IMR-90 (cell line): Measurements from ENCODE around the gene LDLRAD4. TPM values are rescaled to one million over a fixed set of nuclear protein-coding genes. Genes with fewer than 3 reads are reported as not detected.

ENCODE experiments used
- ATAC-seq: fragments of 200-7000 bp; cut with Tn5 transposase; 2 replicates; pipeline ENCODE4 v1.9.1; 2020; ENCODE audit warnings: low read depth, mild to moderate bottlenecking, moderate library complexity
- BruUV-seq: library from RNA; stranded (reverse); fragments of 400-500 nt; replicated peaks from 2 replicates; lab custom pipeline; 2021; lab: Mats Ljungman, UMichigan
- CTCF ChIA-PET: fragments of 300-600 bp; formaldehyde crosslinking; extraction: SDS; loops from one replicate; lab custom pipeline; 2021; ENCODE audit warnings: antibody characterized with exemption; lab: Yijun Ruan, JAX
- POLR2A ChIA-PET: fragments of 300-600 bp; sonication (Branson Sonifier 250); formaldehyde crosslinking; loops from one replicate; lab custom pipeline; 2022; ENCODE audit warnings: antibody characterized with exemption; ENCODE audit not compliant: unreplicated experiment; lab: Charles Lee
- DNase-seq: peaks from one replicate; pipeline ENCODE4 v3.0.0; 2013
- H2AFZ ChIP-seq: replicated peaks from 2 replicates; pipeline ENCODE3; 2013; ENCODE audit warnings: low read length, mild to moderate bottlenecking; ENCODE audit not compliant: poor library complexity
- H2AK5ac ChIP-seq: 2 replicates; pipeline ENCODE4 v1.6.1; 2013; ENCODE audit warnings: low read depth, low read length, inconsistent platforms
- H2AK9ac ChIP-seq: replicated peaks from 2 replicates; pipeline ENCODE3; 2013; ENCODE audit warnings: mild to moderate bottlenecking, low read depth, low read length, moderate library complexity; ENCODE audit not compliant: poor library complexity
- H2BK120ac ChIP-seq: 2 replicates; pipeline ENCODE4 v1.6.1; 2013; ENCODE audit warnings: low read depth, low read length, inconsistent platforms
- H2BK15ac ChIP-seq: 3 replicates; pipeline ENCODE4 v1.6.1; 2013; ENCODE audit warnings: low read depth, low read length, inconsistent platforms
- H2BK20ac ChIP-seq: 2 replicates; pipeline ENCODE4 v1.6.1; 2013; ENCODE audit warnings: low read depth, mild to moderate bottlenecking, inconsistent platforms, low read length, moderate library complexity
- H2BK5ac ChIP-seq: 2 replicates; pipeline ENCODE4 v1.6.1; 2013; ENCODE audit warnings: mild to moderate bottlenecking, low read depth, low read length, inconsistent platforms; ENCODE audit not compliant: poor library complexity, severe bottlenecking
- H3K14ac ChIP-seq: replicated peaks from 2 replicates; pipeline ENCODE4 v1.6.1; 2013; ENCODE audit warnings: low read depth, low read length, inconsistent platforms
- H3K18ac ChIP-seq: 2 replicates; pipeline ENCODE4 v1.6.1; 2013; ENCODE audit warnings: low read depth, low read length, control low read depth
- H3K23ac ChIP-seq: 2 replicates; pipeline ENCODE4 v1.6.1; 2013; ENCODE audit warnings: low read depth, low read length, inconsistent platforms
- H3K27ac ChIP-seq: 2 replicates; pipeline ENCODE4 v1.5.1; 2013; ENCODE audit warnings: mild to moderate bottlenecking, control low read depth, low read length; ENCODE audit not compliant: insufficient read depth
- H3K27me3 ChIP-seq: 2 replicates; pipeline ENCODE4 v1.6.1; 2013; ENCODE audit warnings: low read length; ENCODE audit not compliant: control insufficient read depth, insufficient read depth
- H3K36me3 ChIP-seq: 2 replicates; pipeline ENCODE4 v1.6.1; 2013; ENCODE audit warnings: low read length, mixed read lengths; ENCODE audit not compliant: control insufficient read depth, insufficient read depth
- H3K4ac ChIP-seq: 2 replicates; pipeline ENCODE4 v1.6.1; 2013; ENCODE audit warnings: low read depth, low read length, inconsistent platforms
- H3K4me1 ChIP-seq: 2 replicates; pipeline ENCODE4 v1.6.1; 2013; ENCODE audit warnings: low read length, mixed read lengths; ENCODE audit not compliant: control insufficient read depth, insufficient read depth
- H3K4me2 ChIP-seq: 2 replicates; pipeline ENCODE4 v1.6.1; 2013; ENCODE audit warnings: low read depth, mild to moderate bottlenecking, control low read depth, low read length, moderate library complexity
- H3K4me3 ChIP-seq: 2 replicates; pipeline ENCODE4 v1.5.1; 2013; ENCODE audit warnings: low read depth, mild to moderate bottlenecking, control low read depth, low read length, moderate library complexity; ENCODE audit not compliant: insufficient read depth
- H3K56ac ChIP-seq: 2 replicates; pipeline ENCODE4 v1.6.1; 2013; ENCODE audit warnings: low read length, inconsistent platforms; ENCODE audit not compliant: insufficient read depth; ENCODE audit errors: extremely low read depth
- H3K79me1 ChIP-seq, 2 experiments: 2 replicates each; pipeline ENCODE4 v1.6.1; 2013; ENCODE audit warnings: low read length in 2 of 2, inconsistent platforms in 1 of 2, low read depth in 1 of 2
- H3K9ac ChIP-seq: 2 replicates; pipeline ENCODE4 v1.6.1; 2013; ENCODE audit warnings: low read depth, low read length, control low read depth
- H3K9me1 ChIP-seq: 2 replicates; pipeline ENCODE4 v1.6.1; 2013; ENCODE audit warnings: low read length, inconsistent platforms; ENCODE audit not compliant: insufficient read depth
- H3K9me3 ChIP-seq: 2 replicates; pipeline ENCODE4 v1.6.1; 2013; ENCODE audit warnings: low read length; ENCODE audit not compliant: control insufficient read depth, insufficient read depth
- H4K20me1 ChIP-seq: 2 replicates; pipeline ENCODE4 v1.6.1; 2013; ENCODE audit warnings: low read length, inconsistent platforms; ENCODE audit not compliant: insufficient read depth
- H4K5ac ChIP-seq: 2 replicates; pipeline ENCODE4 v1.6.1; 2013; ENCODE audit warnings: mild to moderate bottlenecking, low read depth, low read length, control low read depth
- H4K8ac ChIP-seq, 2 experiments: 2 replicates each; pipeline ENCODE4 v1.6.1; 2013; ENCODE audit warnings: low read depth in 2 of 2, low read length in 2 of 2, control low read depth in 1 of 2, inconsistent platforms in 1 of 2
- H4K91ac ChIP-seq: 2 replicates; pipeline ENCODE4 v1.6.1; 2013; ENCODE audit warnings: low read depth, low read length, inconsistent platforms; ENCODE audit not compliant: insufficient read depth
- CEBPB ChIP-seq: IDR thresholded peaks from 2 replicates; pipeline ENCODE4 v1.6.1; 2012; ENCODE audit warnings: low read depth, low read length, improper control_type of control experiment
- FOS ChIP-seq: fragments of 150-350 bp; IDR thresholded peaks from 2 replicates; pipeline ENCODE4 v1.6.1; 2016; ENCODE audit warnings: low read depth, low read length
- MAFK ChIP-seq: IDR thresholded peaks from 2 replicates; pipeline ENCODE4 v1.6.1; 2012; ENCODE audit warnings: low read depth, low read length, improper control_type of control experiment
- MAZ ChIP-seq: IDR thresholded peaks from 2 replicates; pipeline ENCODE4 v1.6.1; 2012; ENCODE audit warnings: low read depth, mild to moderate bottlenecking, low read length, improper control_type of control experiment, moderate library complexity, borderline replicate concordance
- NFE2L2 ChIP-seq: fragments of 150-350 bp; IDR thresholded peaks from 2 replicates; pipeline ENCODE4 v1.6.1; 2016; ENCODE audit warnings: low read depth, mild to moderate bottlenecking, low read length
- RAD21 ChIP-seq: IDR thresholded peaks from 2 replicates; pipeline ENCODE4 v1.6.1; 2012; ENCODE audit warnings: low read length, improper control_type of control experiment
- SMC3 ChIP-seq: fragments of 150-350 bp; IDR thresholded peaks from 2 replicates; pipeline ENCODE4 v1.6.1; 2016; ENCODE audit warnings: low read depth, mild to moderate bottlenecking, antibody characterized with exemption, low read length, moderate library complexity
- WGBS, 2 experiments: methylation state at CpG; one replicate each; pipeline versions ENCODE4 v1.1.5 to v1.1.7; 2013; ENCODE audit warnings: missing lambda C conversion rate in 2 of 2; ENCODE audit not compliant: insufficient read length in 1 of 2; ENCODE audit errors: extremely low coverage in 2 of 2; 5-methylcytosine and 5-hydroxymethylcytosine counted together
- dilution Hi-C: fragments of 300-500 bp; cut with HindIII; formaldehyde crosslinking; loops from one replicate; pipeline ENCODE4 v1.14.3; 2018; ENCODE audit warnings: low sequenced_read_pairs; ENCODE audit not compliant: unreplicated experiment
- in situ Hi-C: fragments of 300-500 bp; cut with MboI; formaldehyde crosslinking; loops from 3 replicates; pipeline ENCODE4 v1.14.3; 2019; ENCODE audit warnings: low sequenced_read_pairs, inconsistent platforms, mixed read lengths
- intact Hi-C: fragments of 100-400 bp; cut with micrococcal nuclease; formaldehyde crosslinking; loops from 2 replicates; pipeline ENCODE4 v1.10.0; 2022
- polyA plus RNA-seq, 3 experiments: library from polyadenylated mRNA; depleted of rRNA; stranded (reverse); fragments of >200 nt; gene quantifications; 2 replicates each; pipeline ENCODE4 v1.2.3, GENCODE V29; 2012; ENCODE audit warnings: low replicate concordance in 1 of 3
- total RNA-seq: library from RNA; depleted of rRNA; stranded (reverse); fragments of >200 nt; gene quantifications from 2 replicates; pipeline ENCODE4 v1.2.3, GENCODE V29; 2012
- TF ChIP-seq, protein P1 (sequence below): fragments of 150-350 bp; IDR thresholded peaks from 2 replicates; pipeline ENCODE4 v1.6.1; 2016; ENCODE audit warnings: low read depth, mild to moderate bottlenecking, low read length, moderate library complexity, borderline replicate concordance
- TF ChIP-seq, protein P2 (sequence below): conservative IDR thresholded peaks from 2 replicates; pipeline ENCODE4 v1.5.1; 2012; ENCODE audit warnings: mild to moderate bottlenecking, low read depth, low read length, improper control_type of control experiment
- TF ChIP-seq, protein P3 (sequence below): fragments of 150-350 bp; IDR thresholded peaks from 2 replicates; pipeline ENCODE4 v1.6.1; 2017; ENCODE audit warnings: mild to moderate bottlenecking, antibody characterized with exemption, low read length, low read depth

The LDLRAD4 gene
- total and polyA plus RNA-seq, 2 of the 4 experiments (the other 2 are of a cell fraction): not detected

DNA sequence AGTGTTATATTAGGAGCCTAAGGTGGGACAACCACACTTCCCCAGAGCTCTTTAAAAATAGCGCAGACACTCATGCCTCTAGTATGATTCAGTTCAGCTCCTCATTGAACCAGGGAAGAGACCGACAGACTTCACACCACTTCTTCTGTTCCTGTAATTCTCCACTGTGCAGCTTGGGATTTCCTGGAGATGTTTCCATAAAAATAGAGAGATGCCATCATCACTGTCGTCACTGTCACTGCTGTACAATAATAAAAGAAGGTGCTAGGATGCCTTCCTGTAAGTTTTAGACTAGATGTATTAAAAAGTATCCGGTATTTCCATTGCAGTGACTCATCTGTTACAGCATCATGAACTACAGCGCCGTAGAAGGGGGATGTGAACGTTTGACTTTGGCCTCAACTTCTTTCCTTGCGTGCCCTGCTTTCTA is 396.9 kb downstream of the LDLRAD4 start:
- Histone ChIP-seq H3K9ac (no peak overlapping the region), H3K36me3 (no peaks in the 10 kb centered on the region), H2BK20ac (no peak overlapping the region), H4K8ac (no peak overlapping the region), H3K79me1 (no peaks in the 10 kb centered on the region), H3K56ac (no peak overlapping the region), H3K18ac (no peak overlapping the region), H2BK15ac (no peak overlapping the region), H3K4me3 (no peak overlapping the region), H3K4ac (no peak overlapping the region), H3K4me1 (no peaks in the 10 kb centered on the region), H4K20me1 (no peaks in the 10 kb centered on the region), H3K9me1 (no peaks in the 10 kb centered on the region), H4K5ac (no peak overlapping the region), H2BK120ac (no peak overlapping the region), H4K91ac (no peak overlapping the region), H2AK5ac (no peak overlapping the region), H3K23ac (no peak overlapping the region), H3K27ac (no peak overlapping the region), H3K27me3 (peaks cover 29% of the 10 kb centered on the region), H2AFZ (no peak overlapping the region), H3K9me3 (no peaks in the 10 kb centered on the region), H3K14ac (no peak overlapping the region), H2BK5ac (no peak overlapping the region), H2AK9ac (no peak overlapping the region), H3K4me2 (no peak overlapping the region)
- ChIA-PET POLR2A (interaction anchor here (0.5 kb wide), 1 partner anchor 173 kb away, joined by 3 read pairs; no protein-coding TSS in a partner anchor), CTCF (no interaction called here)
- in situ Hi-C loops (no loop called here), intact Hi-C loops (no loop called here), dilution Hi-C loops (no loop called here)
- no CpG with 5 or more reads among the region's 8 CpGs for WGBS, 2 experiments
- no TSS peak for BruUV-seq
- TF ChIP-seq SMC3 (no peak), RAD21 (no peak), CEBPB (no peak), MAFK (no peak), MAZ (no peak), NFE2L2 (no peak), FOS (no peak)
- TF ChIP-seq, protein P1, sequence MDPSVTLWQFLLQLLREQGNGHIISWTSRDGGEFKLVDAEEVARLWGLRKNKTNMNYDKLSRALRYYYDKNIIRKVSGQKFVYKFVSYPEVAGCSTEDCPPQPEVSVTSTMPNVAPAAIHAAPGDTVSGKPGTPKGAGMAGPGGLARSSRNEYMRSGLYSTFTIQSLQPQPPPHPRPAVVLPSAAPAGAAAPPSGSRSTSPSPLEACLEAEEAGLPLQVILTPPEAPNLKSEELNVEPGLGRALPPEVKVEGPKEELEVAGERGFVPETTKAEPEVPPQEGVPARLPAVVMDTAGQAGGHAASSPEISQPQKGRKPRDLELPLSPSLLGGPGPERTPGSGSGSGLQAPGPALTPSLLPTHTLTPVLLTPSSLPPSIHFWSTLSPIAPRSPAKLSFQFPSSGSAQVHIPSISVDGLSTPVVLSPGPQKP: no peak
- TF ChIP-seq, protein P2, sequence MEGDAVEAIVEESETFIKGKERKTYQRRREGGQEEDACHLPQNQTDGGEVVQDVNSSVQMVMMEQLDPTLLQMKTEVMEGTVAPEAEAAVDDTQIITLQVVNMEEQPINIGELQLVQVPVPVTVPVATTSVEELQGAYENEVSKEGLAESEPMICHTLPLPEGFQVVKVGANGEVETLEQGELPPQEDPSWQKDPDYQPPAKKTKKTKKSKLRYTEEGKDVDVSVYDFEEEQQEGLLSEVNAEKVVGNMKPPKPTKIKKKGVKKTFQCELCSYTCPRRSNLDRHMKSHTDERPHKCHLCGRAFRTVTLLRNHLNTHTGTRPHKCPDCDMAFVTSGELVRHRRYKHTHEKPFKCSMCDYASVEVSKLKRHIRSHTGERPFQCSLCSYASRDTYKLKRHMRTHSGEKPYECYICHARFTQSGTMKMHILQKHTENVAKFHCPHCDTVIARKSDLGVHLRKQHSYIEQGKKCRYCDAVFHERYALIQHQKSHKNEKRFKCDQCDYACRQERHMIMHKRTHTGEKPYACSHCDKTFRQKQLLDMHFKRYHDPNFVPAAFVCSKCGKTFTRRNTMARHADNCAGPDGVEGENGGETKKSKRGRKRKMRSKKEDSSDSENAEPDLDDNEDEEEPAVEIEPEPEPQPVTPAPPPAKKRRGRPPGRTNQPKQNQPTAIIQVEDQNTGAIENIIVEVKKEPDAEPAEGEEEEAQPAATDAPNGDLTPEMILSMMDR: no peak
- TF ChIP-seq, protein P3, sequence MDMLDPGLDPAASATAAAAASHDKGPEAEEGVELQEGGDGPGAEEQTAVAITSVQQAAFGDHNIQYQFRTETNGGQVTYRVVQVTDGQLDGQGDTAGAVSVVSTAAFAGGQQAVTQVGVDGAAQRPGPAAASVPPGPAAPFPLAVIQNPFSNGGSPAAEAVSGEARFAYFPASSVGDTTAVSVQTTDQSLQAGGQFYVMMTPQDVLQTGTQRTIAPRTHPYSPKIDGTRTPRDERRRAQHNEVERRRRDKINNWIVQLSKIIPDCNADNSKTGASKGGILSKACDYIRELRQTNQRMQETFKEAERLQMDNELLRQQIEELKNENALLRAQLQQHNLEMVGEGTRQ: no peak
- no peak for ATAC-seq
- DNase-seq: no peak
